OCI-LY1 (cell line): Measurements from ENCODE around the gene PLLP.
A peak's percentile ranks its signal among the peaks of the same experiment; 100 is the strongest.

Experiments used
- H2AFZ ChIP-seq: fragments of 200-600 bp; sonication (generic), shearing (Covaris generic); 2 replicates; pipeline ENCODE4 v1.6.0; 2014; ENCODE audit warnings: antibody characterized with exemption, mild to moderate bottlenecking, low read length
- H3F3A ChIP-seq: fragments of 200-600 bp; sonication (generic), shearing (Covaris generic); 2 replicates; pipeline ENCODE4 v1.6.0; 2014; ENCODE audit warnings: mild to moderate bottlenecking, antibody characterized with exemption, low read length, moderate library complexity; ENCODE audit not compliant: insufficient read depth
- H3K27ac ChIP-seq: fragments of 200-600 bp; sonication (generic); 2 replicates; pipeline ENCODE4 v1.5.1; 2014; ENCODE audit warnings: low read length, mixed run types, mild to moderate bottlenecking, low read depth; ENCODE audit not compliant: poor library complexity, severe bottlenecking
- H3K27me3 ChIP-seq: fragments of 200-600 bp; sonication (generic); 2 replicates; pipeline ENCODE4 v1.6.0; 2014; ENCODE audit warnings: antibody characterized with exemption, mild to moderate bottlenecking, low read length, moderate library complexity; ENCODE audit not compliant: insufficient read depth
- H3K36me3 ChIP-seq: fragments of 200-600 bp; sonication (generic); 2 replicates; pipeline ENCODE4 v1.6.1; 2014; ENCODE audit warnings: mild to moderate bottlenecking, antibody characterized with exemption, low read length, moderate library complexity, mixed read lengths; ENCODE audit not compliant: insufficient read depth
- H3K4me1 ChIP-seq: fragments of 200-600 bp; sonication (generic); 2 replicates; pipeline ENCODE4 v1.5.1; 2014; ENCODE audit warnings: mild to moderate bottlenecking, low read length, moderate library complexity; ENCODE audit not compliant: insufficient read depth, severe bottlenecking
- H3K4me2 ChIP-seq: fragments of 200-600 bp; sonication (generic), shearing (Covaris generic); 2 replicates; pipeline ENCODE4 v1.6.1; 2014; ENCODE audit warnings: low read length
- H3K4me3 ChIP-seq: fragments of 200-600 bp; sonication (generic); 2 replicates; pipeline ENCODE4 v1.5.1; 2014; ENCODE audit warnings: low read length, low read depth, mild to moderate bottlenecking, mixed read lengths; ENCODE audit not compliant: poor library complexity, severe bottlenecking
- H3K79me2 ChIP-seq: fragments of 200-600 bp; shearing (Covaris generic); 2 replicates; pipeline ENCODE4 v1.6.1; 2016; ENCODE audit warnings: mixed run types, low read length, mixed read lengths; ENCODE audit not compliant: insufficient read depth
- H3K9ac ChIP-seq: fragments of 200-600 bp; sonication (generic), shearing (Covaris generic); 2 replicates; pipeline ENCODE4 v1.6.1; 2014; ENCODE audit warnings: mild to moderate bottlenecking, low read length, mixed read lengths
- H3K9me2 ChIP-seq: fragments of 200-600 bp; sonication (generic), shearing (Covaris generic); 2 replicates; pipeline ENCODE4 v1.6.1; 2014; ENCODE audit warnings: low read depth, mild to moderate bottlenecking, low read length, mixed read lengths
- H3K9me3 ChIP-seq: fragments of 200-600 bp; shearing (Covaris generic); 2 replicates; pipeline ENCODE4 v1.6.1; 2014; ENCODE audit warnings: low read length, mixed read lengths
- H4K20me1 ChIP-seq: fragments of 200-600 bp; sonication (generic), shearing (Covaris generic); 2 replicates; pipeline ENCODE4 v1.6.0; 2016; ENCODE audit warnings: mild to moderate bottlenecking, low read length; ENCODE audit not compliant: insufficient read depth
- EZH2 ChIP-seq: fragments of 200-600 bp; sonication (generic), shearing (Covaris generic); IDR thresholded peaks from 2 replicates; pipeline ENCODE4 v1.8.0; 2017; ENCODE audit warnings: borderline replicate concordance, mixed run types, mild to moderate bottlenecking, antibody characterized with exemption, low read length, moderate library complexity, mixed read lengths
- TF ChIP-seq, protein P1 (sequence below): fragments of 200-600 bp; sonication (generic), shearing (Covaris generic); IDR thresholded peaks from 2 replicates; pipeline ENCODE4 v1.5.1; 2017; ENCODE audit warnings: mild to moderate bottlenecking, antibody characterized with exemption, low read length, moderate library complexity, mixed read lengths

Gene PLLP

DNA sequence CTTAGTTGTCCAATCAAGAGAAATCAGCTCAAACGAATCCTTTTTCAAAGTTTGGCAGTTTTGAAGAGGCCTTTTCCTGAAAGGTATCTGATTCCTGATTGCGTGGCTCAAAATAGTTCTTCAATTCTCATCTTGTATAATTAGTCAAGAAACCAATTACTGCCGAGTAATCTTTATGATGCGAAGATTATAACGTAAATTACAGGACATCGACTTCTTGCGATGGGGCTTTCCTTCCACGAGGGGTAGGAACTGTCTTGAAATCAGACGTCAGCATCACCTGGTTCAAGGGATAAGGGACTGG, 40.1 kb downstream of the PLLP start:
- H3K9me2 ChIP-seq: no peaks in the 10 kb centered on the region
- H4K20me1 ChIP-seq: no peaks in the 10 kb centered on the region
- TF ChIP-seq EZH2: no peak
- TF ChIP-seq, protein P1, sequence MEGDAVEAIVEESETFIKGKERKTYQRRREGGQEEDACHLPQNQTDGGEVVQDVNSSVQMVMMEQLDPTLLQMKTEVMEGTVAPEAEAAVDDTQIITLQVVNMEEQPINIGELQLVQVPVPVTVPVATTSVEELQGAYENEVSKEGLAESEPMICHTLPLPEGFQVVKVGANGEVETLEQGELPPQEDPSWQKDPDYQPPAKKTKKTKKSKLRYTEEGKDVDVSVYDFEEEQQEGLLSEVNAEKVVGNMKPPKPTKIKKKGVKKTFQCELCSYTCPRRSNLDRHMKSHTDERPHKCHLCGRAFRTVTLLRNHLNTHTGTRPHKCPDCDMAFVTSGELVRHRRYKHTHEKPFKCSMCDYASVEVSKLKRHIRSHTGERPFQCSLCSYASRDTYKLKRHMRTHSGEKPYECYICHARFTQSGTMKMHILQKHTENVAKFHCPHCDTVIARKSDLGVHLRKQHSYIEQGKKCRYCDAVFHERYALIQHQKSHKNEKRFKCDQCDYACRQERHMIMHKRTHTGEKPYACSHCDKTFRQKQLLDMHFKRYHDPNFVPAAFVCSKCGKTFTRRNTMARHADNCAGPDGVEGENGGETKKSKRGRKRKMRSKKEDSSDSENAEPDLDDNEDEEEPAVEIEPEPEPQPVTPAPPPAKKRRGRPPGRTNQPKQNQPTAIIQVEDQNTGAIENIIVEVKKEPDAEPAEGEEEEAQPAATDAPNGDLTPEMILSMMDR: no peak
- H2AFZ ChIP-seq: 0 out of 2 replicates have a peak overlapping the region, but pooled peaks have one; percentile 2
- peak overlapping the region; percentile 90 for H3K9ac ChIP-seq
- peaks cover 18% of the 10 kb centered on the region; the same call in 1 of the 2 replicates for H3K36me3 ChIP-seq
- peak overlapping the region; percentile 87 for H3K4me2 ChIP-seq
- H3K4me1 ChIP-seq: peaks cover 28% of the 10 kb centered on the region
- H3K79me2 ChIP-seq: no peaks in the 10 kb centered on the region
- peak overlapping the region; percentile 14 for H3K27ac ChIP-seq
- H3F3A ChIP-seq: no peaks in the 10 kb centered on the region
- H3K9me3 ChIP-seq: no peaks in the 10 kb centered on the region
- H3K27me3 ChIP-seq: no peaks in the 10 kb centered on the region
- peak overlapping the region; percentile 90 for H3K4me3 ChIP-seq

DNA sequence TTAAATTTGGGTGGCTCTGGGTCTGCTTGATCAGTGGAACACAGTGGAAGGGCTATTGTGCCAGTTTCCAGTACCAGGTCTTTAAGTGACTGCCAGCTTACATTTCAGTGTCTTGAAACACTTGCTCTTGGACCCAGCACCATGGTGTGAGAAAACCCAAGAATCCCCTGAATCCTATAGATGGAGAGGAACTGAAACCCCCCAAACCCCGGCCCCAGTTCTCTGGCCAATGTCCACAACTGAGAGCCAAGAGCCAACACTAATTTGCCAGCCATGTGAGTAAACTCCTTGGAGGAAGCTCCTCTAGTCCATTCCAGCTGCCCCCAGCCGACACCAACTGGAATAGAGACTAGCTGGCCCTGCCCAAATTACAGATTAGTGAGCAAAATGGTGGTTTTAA, 41.8 kb downstream of the PLLP start:
- Histone ChIP-seq H3K36me3 (peaks cover 29% of the 10 kb centered on the region; the same call in 1 of the 2 replicates), H3K4me3 (no peak overlapping the region), H3K27ac (no peak overlapping the region)

GRCh38 chr16:57240851-57241250, 43.6 kb downstream of the PLLP start:
- no peaks in the 10 kb centered on the region for H3K79me2 ChIP-seq
- no peaks in the 10 kb centered on the region for H3F3A ChIP-seq
- no peak overlapping the region for H2AFZ ChIP-seq
- no peaks in the 10 kb centered on the region for H3K9me3 ChIP-seq
- no peak overlapping the region for H3K9ac ChIP-seq
- no peak overlapping the region for H3K4me3 ChIP-seq
- peaks cover 29% of the 10 kb centered on the region for H3K4me1 ChIP-seq
- peaks cover 28% of the 10 kb centered on the region for H3K36me3 ChIP-seq
- H3K27me3 ChIP-seq: no peaks in the 10 kb centered on the region
- peak overlapping the region; percentile 43 for H3K27ac ChIP-seq
- no peak overlapping the region for H3K4me2 ChIP-seq
- no peaks in the 10 kb centered on the region for H4K20me1 ChIP-seq
- TF ChIP-seq EZH2: no peak
- TF ChIP-seq, protein P1: no peak
- no peaks in the 10 kb centered on the region for H3K9me2 ChIP-seq

More for the DNA sequence above, 41.8 kb downstream of the PLLP start:
- H3K79me2 ChIP-seq: no peaks in the 10 kb centered on the region
- H3K9ac ChIP-seq: no peak overlapping the region
- H4K20me1 ChIP-seq: no peaks in the 10 kb centered on the region
- no peak overlapping the region for H2AFZ ChIP-seq
- no peaks in the 10 kb centered on the region for H3K9me2 ChIP-seq
- H3K4me1 ChIP-seq: peaks cover 28% of the 10 kb centered on the region
- TF ChIP-seq EZH2: no peak
- TF ChIP-seq, protein P1: no peak
- no peaks in the 10 kb centered on the region for H3F3A ChIP-seq
- no peak overlapping the region for H3K4me2 ChIP-seq
- no peaks in the 10 kb centered on the region for H3K9me3 ChIP-seq
- H3K27me3 ChIP-seq: no peaks in the 10 kb centered on the region
